ENCODE measurements around the gene PCDHGB7. TPM values are rescaled to one million over a fixed set of nuclear protein-coding genes. Genes with fewer than 3 reads are reported as not detected.
A peak's percentile ranks its signal among the peaks of the same experiment; 100 is the strongest.
"Not testable (repeated sequence)": the region's sequence is repeated elsewhere in the genome, so short reads cannot be mapped to it uniquely, and the experiment has no call there.

The PCDHGB7 gene
- total RNA-seq, 1 experiment from 2014 or later: 10.5 TPM

DNA sequence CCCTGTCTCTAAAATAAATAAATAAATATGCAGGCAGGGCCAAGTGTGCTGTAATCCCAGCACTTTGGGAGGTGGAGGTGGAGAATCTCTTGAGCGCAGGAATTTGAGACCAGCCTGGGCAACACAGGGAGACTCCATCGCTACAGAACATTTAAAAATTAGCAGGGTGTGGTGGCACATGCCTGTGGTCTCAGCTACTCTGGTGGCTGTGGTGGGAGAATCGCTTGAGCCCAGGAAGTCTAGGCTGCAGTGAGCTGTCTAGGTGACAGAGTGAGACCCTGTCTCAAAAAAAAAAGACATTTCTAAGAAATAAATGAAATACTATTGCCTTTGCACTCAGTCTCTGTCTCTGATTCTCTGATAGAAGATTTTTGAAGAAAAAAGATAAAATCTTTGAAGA is 5.9 kb upstream of the PCDHGB7 start:
- peaks cover 24% of the 10 kb centered on the region for H3K36me3 Mint-ChIP-seq
- H3K4me1 Mint-ChIP-seq: peaks cover 24% of the 10 kb centered on the region
- POLR2A ChIA-PET: no interaction called here
- no peak overlapping the region for H3K27ac Mint-ChIP-seq
- ATAC-seq (no peak), DNase-seq (ENCODE audit: low spot score) (no peak)
- TF ChIP-seq IRF2 (CRISPR knock-in tag; IDR thresholded peaks at IDR 0.05; ENCODE audit: borderline replicate concordance, low read depth) (no peak), NFYB (CRISPR knock-in tag; conservative IDR thresholded peaks at IDR 0.05; ENCODE audit: low read depth) (no peak), ZNF232 (CRISPR knock-in tag; IDR thresholded peaks at IDR 0.05) (no peak)
- TF ChIP-seq, protein P1, sequence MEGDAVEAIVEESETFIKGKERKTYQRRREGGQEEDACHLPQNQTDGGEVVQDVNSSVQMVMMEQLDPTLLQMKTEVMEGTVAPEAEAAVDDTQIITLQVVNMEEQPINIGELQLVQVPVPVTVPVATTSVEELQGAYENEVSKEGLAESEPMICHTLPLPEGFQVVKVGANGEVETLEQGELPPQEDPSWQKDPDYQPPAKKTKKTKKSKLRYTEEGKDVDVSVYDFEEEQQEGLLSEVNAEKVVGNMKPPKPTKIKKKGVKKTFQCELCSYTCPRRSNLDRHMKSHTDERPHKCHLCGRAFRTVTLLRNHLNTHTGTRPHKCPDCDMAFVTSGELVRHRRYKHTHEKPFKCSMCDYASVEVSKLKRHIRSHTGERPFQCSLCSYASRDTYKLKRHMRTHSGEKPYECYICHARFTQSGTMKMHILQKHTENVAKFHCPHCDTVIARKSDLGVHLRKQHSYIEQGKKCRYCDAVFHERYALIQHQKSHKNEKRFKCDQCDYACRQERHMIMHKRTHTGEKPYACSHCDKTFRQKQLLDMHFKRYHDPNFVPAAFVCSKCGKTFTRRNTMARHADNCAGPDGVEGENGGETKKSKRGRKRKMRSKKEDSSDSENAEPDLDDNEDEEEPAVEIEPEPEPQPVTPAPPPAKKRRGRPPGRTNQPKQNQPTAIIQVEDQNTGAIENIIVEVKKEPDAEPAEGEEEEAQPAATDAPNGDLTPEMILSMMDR (IDR thresholded peaks at IDR 0.05): no peak
- H3K4me3 Mint-ChIP-seq: no peak overlapping the region
- H3K9me3 Mint-ChIP-seq: peaks cover 11% of the 10 kb centered on the region; the same call in 1 of the 2 replicates
- peaks cover 25% of the 10 kb centered on the region for H3K27me3 Mint-ChIP-seq (ENCODE audit: low read depth)
- CTCF ChIA-PET: interaction anchor here (0.9 to 4.3 kb wide), 8 partner anchors 9 to 188 kb away, joined by 3 to 52 read pairs (median 11); partner anchors contain the start of genes PCDHB14, PCDHGA9, PCDHGB3 and PCDHGB5

DNA sequence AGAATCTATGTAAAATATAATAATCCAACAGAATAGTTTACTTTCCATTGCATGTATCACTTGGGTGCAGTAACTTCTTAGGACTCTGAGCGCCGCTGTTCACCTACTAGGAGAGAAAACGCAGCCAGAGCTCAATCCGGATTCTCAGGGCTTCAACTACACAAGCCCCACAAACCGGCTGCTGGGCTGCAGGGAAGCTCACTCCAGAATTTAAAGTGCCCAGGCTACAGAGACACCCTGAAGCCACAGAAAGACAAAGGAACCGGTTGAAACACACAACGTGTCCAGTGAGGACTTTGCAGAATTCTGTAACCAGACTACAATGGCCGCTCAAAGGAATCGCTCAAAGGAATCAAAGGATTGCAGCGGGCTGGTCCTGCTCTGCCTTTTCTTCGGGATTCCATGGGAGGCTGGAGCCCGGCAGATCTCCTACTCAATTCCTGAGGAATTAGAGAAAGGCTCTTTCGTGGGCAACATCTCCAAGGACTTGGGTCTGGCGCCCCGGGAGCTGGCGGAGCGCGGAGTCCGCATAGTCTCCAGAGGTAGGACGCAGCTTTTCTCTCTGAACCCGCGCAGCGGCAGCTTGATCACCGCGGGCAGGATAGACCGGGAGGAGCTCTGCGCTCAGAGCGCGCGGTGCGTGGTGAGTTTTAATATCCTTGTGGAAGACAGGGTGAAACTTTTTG is 4.5 kb upstream of the PCDHGB7 start, which contains the start of gene PCDHGA10:
PCDHGA10 (plus strand) TSS at position 134 of the 686 bp plus-strand sequence; CDS start at position 323, 189 bp downstream.
- Mint-ChIP-seq H3K27me3 (ENCODE audit: low read depth) (peaks cover 28% of the 10 kb centered on the region), H3K4me3 (peak within 1 kb of the TSS; percentile 94), H3K9me3 (peaks cover 14% of the 10 kb centered on the region; the same call in 1 of the 2 replicates), H3K27ac (peak within 1 kb of the TSS; percentile 51), H3K36me3 (peaks cover 26% of the 10 kb centered on the region), H3K4me1 (peaks cover 27% of the 10 kb centered on the region)
- ATAC-seq (peak; percentile 43), DNase-seq (ENCODE audit: low spot score) (peak; percentile 78)
- TF ChIP-seq, protein P1 (IDR thresholded peaks at IDR 0.05): peak; percentile 71
- 0 out of 2 replicates have a peak, but pooled peaks have one; percentile 12 for TF ChIP-seq CREM (CRISPR knock-in tag; IDR thresholded peaks at IDR 0.05)
- no peak for TF ChIP-seq SMAD3 (CRISPR knock-in tag; IDR thresholded peaks at IDR 0.05; ENCODE audit: borderline replicate concordance)
- ChIA-PET CTCF (interaction anchor here (0.6 to 4.3 kb wide), 76 partner anchors 8 to 557 kb away, joined by 3 to 87 read pairs (median 7); partner anchors contain the start of genes DELE1, DIAPH1, HDAC3 and PCDHA10), POLR2A (interaction anchor here (1.0 to 2.0 kb wide), 7 partner anchors 72 to 189 kb away, joined by 3 to 11 read pairs (median 4); partner anchors contain the start of genes PCDHB14 and PCDHGC4)

DNA sequence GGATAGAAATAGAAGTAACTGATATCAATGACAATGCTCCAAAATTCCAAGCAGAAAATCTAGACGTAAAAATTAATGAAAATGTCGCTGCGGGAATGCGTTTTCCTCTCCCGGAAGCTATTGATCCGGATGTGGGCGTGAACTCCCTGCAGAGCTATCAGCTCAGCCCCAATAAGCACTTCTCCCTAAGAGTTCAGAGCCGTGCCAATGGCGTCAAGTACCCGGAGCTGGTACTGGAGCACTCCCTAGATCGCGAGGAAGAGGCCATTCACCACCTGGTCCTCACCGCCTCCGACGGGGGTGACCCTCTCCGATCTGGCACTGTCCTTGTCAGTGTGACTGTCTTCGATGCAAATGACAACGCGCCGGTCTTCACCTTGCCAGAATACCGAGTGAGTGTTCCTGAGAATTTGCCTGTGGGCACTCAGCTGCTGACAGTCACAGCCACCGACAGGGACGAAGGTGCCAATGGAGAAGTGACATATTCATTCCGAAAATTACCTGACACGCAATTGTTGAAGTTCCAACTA is 3.9 kb upstream of the PCDHGB7 start:
- no peak for DNase-seq (ENCODE audit: low spot score)
- peak; percentile 44; the same call in 1 of the 2 replicates for TF ChIP-seq ZNF263 (CRISPR knock-in tag; IDR thresholded peaks at IDR 0.05; ENCODE audit: low read depth)
- no peak for TF ChIP-seq NR3C1 (CRISPR knock-in tag; conservative IDR thresholded peaks at IDR 0.05; ENCODE audit: low read depth)
- TF ChIP-seq, protein P2, sequence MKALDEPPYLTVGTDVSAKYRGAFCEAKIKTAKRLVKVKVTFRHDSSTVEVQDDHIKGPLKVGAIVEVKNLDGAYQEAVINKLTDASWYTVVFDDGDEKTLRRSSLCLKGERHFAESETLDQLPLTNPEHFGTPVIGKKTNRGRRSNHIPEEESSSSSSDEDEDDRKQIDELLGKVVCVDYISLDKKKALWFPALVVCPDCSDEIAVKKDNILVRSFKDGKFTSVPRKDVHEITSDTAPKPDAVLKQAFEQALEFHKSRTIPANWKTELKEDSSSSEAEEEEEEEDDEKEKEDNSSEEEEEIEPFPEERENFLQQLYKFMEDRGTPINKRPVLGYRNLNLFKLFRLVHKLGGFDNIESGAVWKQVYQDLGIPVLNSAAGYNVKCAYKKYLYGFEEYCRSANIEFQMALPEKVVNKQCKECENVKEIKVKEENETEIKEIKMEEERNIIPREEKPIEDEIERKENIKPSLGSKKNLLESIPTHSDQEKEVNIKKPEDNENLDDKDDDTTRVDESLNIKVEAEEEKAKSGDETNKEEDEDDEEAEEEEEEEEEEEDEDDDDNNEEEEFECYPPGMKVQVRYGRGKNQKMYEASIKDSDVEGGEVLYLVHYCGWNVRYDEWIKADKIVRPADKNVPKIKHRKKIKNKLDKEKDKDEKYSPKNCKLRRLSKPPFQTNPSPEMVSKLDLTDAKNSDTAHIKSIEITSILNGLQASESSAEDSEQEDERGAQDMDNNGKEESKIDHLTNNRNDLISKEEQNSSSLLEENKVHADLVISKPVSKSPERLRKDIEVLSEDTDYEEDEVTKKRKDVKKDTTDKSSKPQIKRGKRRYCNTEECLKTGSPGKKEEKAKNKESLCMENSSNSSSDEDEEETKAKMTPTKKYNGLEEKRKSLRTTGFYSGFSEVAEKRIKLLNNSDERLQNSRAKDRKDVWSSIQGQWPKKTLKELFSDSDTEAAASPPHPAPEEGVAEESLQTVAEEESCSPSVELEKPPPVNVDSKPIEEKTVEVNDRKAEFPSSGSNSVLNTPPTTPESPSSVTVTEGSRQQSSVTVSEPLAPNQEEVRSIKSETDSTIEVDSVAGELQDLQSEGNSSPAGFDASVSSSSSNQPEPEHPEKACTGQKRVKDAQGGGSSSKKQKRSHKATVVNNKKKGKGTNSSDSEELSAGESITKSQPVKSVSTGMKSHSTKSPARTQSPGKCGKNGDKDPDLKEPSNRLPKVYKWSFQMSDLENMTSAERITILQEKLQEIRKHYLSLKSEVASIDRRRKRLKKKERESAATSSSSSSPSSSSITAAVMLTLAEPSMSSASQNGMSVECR (CRISPR knock-in tag; IDR thresholded peaks at IDR 0.05; ENCODE audit: borderline replicate concordance): peak; percentile 68; the same call in 1 of the 2 replicates
- peak; percentile 56; the same call in 1 of the 2 replicates for TF ChIP-seq FOXP1 (CRISPR knock-in tag; IDR thresholded peaks at IDR 0.05; ENCODE audit: borderline replicate concordance)
- TF ChIP-seq ZNF317 (CRISPR knock-in tag; IDR thresholded peaks at IDR 0.05; ENCODE audit: borderline replicate concordance, low read depth): no peak
- TF ChIP-seq, protein P3, sequence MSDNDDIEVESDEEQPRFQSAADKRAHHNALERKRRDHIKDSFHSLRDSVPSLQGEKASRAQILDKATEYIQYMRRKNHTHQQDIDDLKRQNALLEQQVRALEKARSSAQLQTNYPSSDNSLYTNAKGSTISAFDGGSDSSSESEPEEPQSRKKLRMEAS (CRISPR knock-in tag; IDR thresholded peaks at IDR 0.05): peak; percentile 63; the same call in 1 of the 2 replicates
- ATAC-seq: peak; percentile 33
- peaks cover 28% of the 10 kb centered on the region for H3K27me3 Mint-ChIP-seq (ENCODE audit: low read depth)
- H3K9me3 Mint-ChIP-seq: peaks cover 17% of the 10 kb centered on the region
- H3K36me3 Mint-ChIP-seq: peaks cover 32% of the 10 kb centered on the region
- H3K27ac Mint-ChIP-seq: peak overlapping the region; percentile 51
- ChIA-PET CTCF (interaction anchor here (0.6 to 4.3 kb wide), 67 partner anchors 8 to 558 kb away, joined by 3 to 87 read pairs (median 8); partner anchors contain the start of genes DELE1, DIAPH1, PCDHA10 and PCDHB10), POLR2A (interaction anchor here (1.0 to 2.0 kb wide), 7 partner anchors 71 to 190 kb away, joined by 3 to 11 read pairs (median 4); partner anchors contain the start of genes PCDHB14 and PCDHGC4)
- H3K4me1 Mint-ChIP-seq: peaks cover 29% of the 10 kb centered on the region
- peak overlapping the region; percentile 94 for H3K4me3 Mint-ChIP-seq

GRCh38 chr5:141414548-141415274 is 2.8 kb upstream of the PCDHGB7 start:
- ATAC-seq; H3K27ac Mint-ChIP-seq; POLR2A ChIA-PET; DNase-seq (ENCODE audit: low spot score): not testable (repeated sequence)
- peaks cover 28% of the 10 kb centered on the region for H3K4me1 Mint-ChIP-seq
- CTCF ChIA-PET: interaction anchor here (0.6 to 4.3 kb wide), 14 partner anchors 12 to 193 kb away, joined by 3 to 75 read pairs (median 24); partner anchors contain the start of genes PCDHB15, PCDHGA12, PCDHGA3 and PCDHGA9
- H3K36me3 Mint-ChIP-seq: peaks cover 35% of the 10 kb centered on the region
- H3K4me3 Mint-ChIP-seq: peak overlapping the region; percentile 94
- H3K27me3 Mint-ChIP-seq (ENCODE audit: low read depth): peaks cover 23% of the 10 kb centered on the region
- H3K9me3 Mint-ChIP-seq: peaks cover 21% of the 10 kb centered on the region

Data from WTC11 (cell line).